A673 (cell line): ENCODE measurements around the gene ACOT4.

Experiments
- EZH2 ChIP-seq: fragments of 200-600 bp; sonication (generic); IDR thresholded peaks from 2 replicates; pipeline ENCODE4 v1.6.1; 2017; ENCODE audit warnings: borderline replicate concordance, low read depth, mild to moderate bottlenecking, mixed read lengths, antibody characterized with exemption, low read length; ENCODE audit not compliant: poor library complexity, severe bottlenecking
- TF ChIP-seq, protein P1 (sequence below): fragments of 300-800, 200-600 bp; sonication (generic); conservative IDR thresholded peaks from 2 replicates; pipeline ENCODE4 v1.5.1; 2017; ENCODE audit warnings: low read depth, mild to moderate bottlenecking, antibody characterized with exemption, low read length, moderate library complexity, mixed read lengths

- TF ChIP-seq, protein P1, sequence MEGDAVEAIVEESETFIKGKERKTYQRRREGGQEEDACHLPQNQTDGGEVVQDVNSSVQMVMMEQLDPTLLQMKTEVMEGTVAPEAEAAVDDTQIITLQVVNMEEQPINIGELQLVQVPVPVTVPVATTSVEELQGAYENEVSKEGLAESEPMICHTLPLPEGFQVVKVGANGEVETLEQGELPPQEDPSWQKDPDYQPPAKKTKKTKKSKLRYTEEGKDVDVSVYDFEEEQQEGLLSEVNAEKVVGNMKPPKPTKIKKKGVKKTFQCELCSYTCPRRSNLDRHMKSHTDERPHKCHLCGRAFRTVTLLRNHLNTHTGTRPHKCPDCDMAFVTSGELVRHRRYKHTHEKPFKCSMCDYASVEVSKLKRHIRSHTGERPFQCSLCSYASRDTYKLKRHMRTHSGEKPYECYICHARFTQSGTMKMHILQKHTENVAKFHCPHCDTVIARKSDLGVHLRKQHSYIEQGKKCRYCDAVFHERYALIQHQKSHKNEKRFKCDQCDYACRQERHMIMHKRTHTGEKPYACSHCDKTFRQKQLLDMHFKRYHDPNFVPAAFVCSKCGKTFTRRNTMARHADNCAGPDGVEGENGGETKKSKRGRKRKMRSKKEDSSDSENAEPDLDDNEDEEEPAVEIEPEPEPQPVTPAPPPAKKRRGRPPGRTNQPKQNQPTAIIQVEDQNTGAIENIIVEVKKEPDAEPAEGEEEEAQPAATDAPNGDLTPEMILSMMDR, result no peak
- TF ChIP-seq EZH2, result no peak
Observed at GRCh38 chr14:73612339-73613045, 20.8 kb downstream of the ACOT4 start, which contains the start of gene ACOT6.
